ENCODE data around the gene LIMS3.
"Not testable (repeated sequence)": the region's sequence is repeated elsewhere in the genome, so short reads cannot be mapped to it uniquely, and the experiment has no call there.

The LIMS3 gene

GRCh38 chr2:109965482-109965881 lies 67.0 kb downstream of the LIMS3 start:
- not testable (repeated sequence) for H3K27me3 ChIP-seq (ENCODE audit: control insufficient read depth in 5 of 5, insufficient read depth in 4 of 5, low read length in 5 of 5); H3K9me3 ChIP-seq (ENCODE audit: control insufficient read depth in 5 of 5, low read length in 5 of 5); H3K36me3 ChIP-seq (ENCODE audit: control insufficient read depth in 5 of 5, insufficient read depth in 5 of 5, low read length in 5 of 5); H3K27ac ChIP-seq (ENCODE audit: low read depth, low read length); H3K4me3 ChIP-seq (ENCODE audit: low read depth in 1 of 5, low read length in 5 of 5); H3K9ac ChIP-seq (ENCODE audit: low read length in 5 of 5); H3K4me1 ChIP-seq (ENCODE audit: control insufficient read depth in 5 of 5, insufficient read depth in 5 of 5, low read length in 5 of 5)

- H3K9me3 ChIP-seq (ENCODE audit: control insufficient read depth in 5 of 5, low read length in 5 of 5); H3K4me1 ChIP-seq (ENCODE audit: control insufficient read depth in 5 of 5, insufficient read depth in 5 of 5, low read length in 5 of 5); H3K27ac ChIP-seq (ENCODE audit: low read depth, low read length); H3K9ac ChIP-seq (ENCODE audit: low read length in 5 of 5); H3K27me3 ChIP-seq (ENCODE audit: control insufficient read depth in 5 of 5, insufficient read depth in 4 of 5, low read length in 5 of 5); H3K4me3 ChIP-seq (ENCODE audit: low read depth in 1 of 5, low read length in 5 of 5); H3K36me3 ChIP-seq (ENCODE audit: control insufficient read depth in 5 of 5, insufficient read depth in 5 of 5, low read length in 5 of 5): not testable (repeated sequence)
These were observed 67.7 kb downstream of the LIMS3 start for GRCh38 chr2:109966107-109966736.

- H3K4me1 ChIP-seq (ENCODE audit: control insufficient read depth in 5 of 5, insufficient read depth in 5 of 5, low read length in 5 of 5); H3K9ac ChIP-seq (ENCODE audit: low read length in 5 of 5); H3K27me3 ChIP-seq (ENCODE audit: control insufficient read depth in 5 of 5, insufficient read depth in 4 of 5, low read length in 5 of 5); H3K4me3 ChIP-seq (ENCODE audit: low read depth in 1 of 5, low read length in 5 of 5); H3K9me3 ChIP-seq (ENCODE audit: control insufficient read depth in 5 of 5, low read length in 5 of 5); H3K36me3 ChIP-seq (ENCODE audit: control insufficient read depth in 5 of 5, insufficient read depth in 5 of 5, low read length in 5 of 5); H3K27ac ChIP-seq (ENCODE audit: low read depth, low read length): not testable (repeated sequence)
These were observed 68.4 kb downstream of the LIMS3 start for GRCh38 chr2:109966858-109967257.

GRCh38 chr2:109969864-109970263 lies 71.4 kb downstream of the LIMS3 start:
- not testable (repeated sequence) for H3K36me3 ChIP-seq (ENCODE audit: control insufficient read depth in 5 of 5, insufficient read depth in 5 of 5, low read length in 5 of 5); H3K4me3 ChIP-seq (ENCODE audit: low read depth in 1 of 5, low read length in 5 of 5); H3K9ac ChIP-seq (ENCODE audit: low read length in 5 of 5); H3K27ac ChIP-seq (ENCODE audit: low read depth, low read length); H3K9me3 ChIP-seq (ENCODE audit: control insufficient read depth in 5 of 5, low read length in 5 of 5); H3K27me3 ChIP-seq (ENCODE audit: control insufficient read depth in 5 of 5, insufficient read depth in 4 of 5, low read length in 5 of 5); H3K4me1 ChIP-seq (ENCODE audit: control insufficient read depth in 5 of 5, insufficient read depth in 5 of 5, low read length in 5 of 5)

GRCh38 chr2:109971710-109972109 lies 73.2 kb downstream of the LIMS3 start:
- H3K9ac ChIP-seq (ENCODE audit: low read length in 5 of 5); H3K27me3 ChIP-seq (ENCODE audit: control insufficient read depth in 5 of 5, insufficient read depth in 4 of 5, low read length in 5 of 5); H3K4me1 ChIP-seq (ENCODE audit: control insufficient read depth in 5 of 5, insufficient read depth in 5 of 5, low read length in 5 of 5); H3K36me3 ChIP-seq (ENCODE audit: control insufficient read depth in 5 of 5, insufficient read depth in 5 of 5, low read length in 5 of 5); H3K4me3 ChIP-seq (ENCODE audit: low read depth in 1 of 5, low read length in 5 of 5); H3K9me3 ChIP-seq (ENCODE audit: control insufficient read depth in 5 of 5, low read length in 5 of 5); H3K27ac ChIP-seq (ENCODE audit: low read depth, low read length): not testable (repeated sequence)
